Measurements from ENCODE around the gene RWDD4. TPM values are rescaled to one million over a fixed set of nuclear protein-coding genes. Genes with fewer than 3 reads are reported as not detected.

Gene RWDD4
- total and polyA plus RNA-seq, 7 donors, result 19.1 to 51.1 (median 31.8) TPM

DNA sequence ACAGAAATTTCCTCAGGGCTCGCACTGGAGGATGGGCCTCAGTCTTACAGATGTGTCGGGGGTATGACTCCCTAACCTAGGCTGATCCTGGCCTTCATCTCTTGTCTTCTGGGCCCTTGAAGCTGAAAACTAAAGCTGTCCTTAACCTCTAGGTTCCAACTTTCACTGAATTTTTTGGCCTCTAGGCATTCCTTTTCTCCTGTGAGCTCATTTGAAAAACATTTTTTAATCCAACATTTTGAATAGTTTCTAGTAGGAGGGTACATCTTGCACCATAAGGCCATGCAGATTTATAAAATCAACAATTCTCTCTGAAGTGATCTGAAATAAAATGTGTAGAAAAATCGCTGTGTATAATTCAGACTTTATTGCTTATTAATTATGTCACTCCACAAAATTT, 19.7 kb downstream of the RWDD4 start:
- ATAC-seq, result no peak
- intact Hi-C loops (cut with DNase I), result no loop called here

DNA sequence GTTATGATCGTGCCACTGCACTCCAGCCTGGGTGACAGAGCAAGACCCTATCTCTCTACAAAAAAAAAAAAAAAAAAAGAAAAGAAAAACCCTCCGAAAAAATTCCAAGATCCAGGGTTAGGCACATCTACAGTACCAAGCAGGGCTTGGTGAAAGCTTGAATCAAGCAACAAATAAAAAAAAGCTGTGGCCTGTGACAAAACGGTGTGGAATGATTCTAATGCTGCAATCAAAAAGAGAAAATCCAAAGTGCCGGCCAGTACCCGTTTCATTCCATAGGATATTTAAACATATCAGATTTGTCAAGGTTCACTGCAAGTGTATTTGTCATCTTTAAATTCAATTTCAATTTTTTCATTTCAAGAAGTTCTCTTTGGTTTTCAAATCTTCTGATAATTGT, 20.5 kb downstream of the RWDD4 start:
- intact Hi-C loops (cut with DNase I), result no loop called here
- no peak for ATAC-seq

More for the DNA sequence above, 19.7 kb downstream of the RWDD4 start:
- Histone ChIP-seq H3K27ac (no peak overlapping the region), H3K27me3 (ENCODE audit: insufficient read depth in 3 of 3, low read length in 2 of 3) (no peaks in the 10 kb centered on the region), H3K4me1 (no peaks in the 10 kb centered on the region), H3K36me3 (ENCODE audit: insufficient read depth in 1 of 2, low read depth in 1 of 2) (peaks cover 0 to 27% of the 10 kb centered on the region in 2 donors), H3K9me3 (no peaks in the 10 kb centered on the region), H3K4me3 (no peak overlapping the region)
- 73 to 82% (median 76%) methylated on average over 3 of the region's 3 CpGs for WGBS, 3 donors
- TF ChIP-seq, protein P1, sequence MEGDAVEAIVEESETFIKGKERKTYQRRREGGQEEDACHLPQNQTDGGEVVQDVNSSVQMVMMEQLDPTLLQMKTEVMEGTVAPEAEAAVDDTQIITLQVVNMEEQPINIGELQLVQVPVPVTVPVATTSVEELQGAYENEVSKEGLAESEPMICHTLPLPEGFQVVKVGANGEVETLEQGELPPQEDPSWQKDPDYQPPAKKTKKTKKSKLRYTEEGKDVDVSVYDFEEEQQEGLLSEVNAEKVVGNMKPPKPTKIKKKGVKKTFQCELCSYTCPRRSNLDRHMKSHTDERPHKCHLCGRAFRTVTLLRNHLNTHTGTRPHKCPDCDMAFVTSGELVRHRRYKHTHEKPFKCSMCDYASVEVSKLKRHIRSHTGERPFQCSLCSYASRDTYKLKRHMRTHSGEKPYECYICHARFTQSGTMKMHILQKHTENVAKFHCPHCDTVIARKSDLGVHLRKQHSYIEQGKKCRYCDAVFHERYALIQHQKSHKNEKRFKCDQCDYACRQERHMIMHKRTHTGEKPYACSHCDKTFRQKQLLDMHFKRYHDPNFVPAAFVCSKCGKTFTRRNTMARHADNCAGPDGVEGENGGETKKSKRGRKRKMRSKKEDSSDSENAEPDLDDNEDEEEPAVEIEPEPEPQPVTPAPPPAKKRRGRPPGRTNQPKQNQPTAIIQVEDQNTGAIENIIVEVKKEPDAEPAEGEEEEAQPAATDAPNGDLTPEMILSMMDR (IDR thresholded peaks at IDR 0.05), result no peak
- no peak for DNase-seq

DNA sequence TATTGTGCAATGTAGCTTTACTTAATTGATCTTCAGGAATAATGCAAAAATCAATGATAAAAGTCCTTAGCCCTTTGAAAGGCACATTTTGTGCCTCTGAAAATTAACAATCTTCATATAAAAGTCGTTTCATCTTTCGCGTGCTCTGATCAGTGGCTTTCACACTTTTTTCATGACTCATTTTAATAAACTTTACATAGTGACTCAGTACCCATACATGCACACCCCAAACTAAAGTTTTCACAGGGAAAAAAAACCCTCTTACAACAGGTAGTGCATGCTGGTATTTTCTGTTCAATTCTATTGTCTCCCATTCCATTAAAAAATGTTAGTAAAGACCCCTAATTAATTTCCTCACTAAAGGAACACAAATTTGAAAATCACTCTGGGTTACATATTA, 21.5 kb downstream of the RWDD4 start:
- TF ChIP-seq, protein P1 (IDR thresholded peaks at IDR 0.05), result no peak
- DNase-seq (no peak), ATAC-seq (no peak)
- Histone ChIP-seq H3K4me3 (no peak overlapping the region), H3K9me3 (no peaks in the 10 kb centered on the region), H3K36me3 (ENCODE audit: insufficient read depth in 1 of 2, low read depth in 1 of 2) (peaks cover 0 to 12% of the 10 kb centered on the region in 2 donors), H3K27me3 (ENCODE audit: insufficient read depth in 3 of 3, low read length in 2 of 3) (no peaks in the 10 kb centered on the region), H3K4me1 (no peaks in the 10 kb centered on the region), H3K27ac (no peak overlapping the region)
- 84 to 91% (median 88%) methylated on average over 3 of the region's 3 CpGs for WGBS, 3 donors
- intact Hi-C loops (cut with DNase I), result no loop called here

More for the DNA sequence above, 20.5 kb downstream of the RWDD4 start:
- no peaks in the 10 kb centered on the region for H3K27me3 ChIP-seq (ENCODE audit: insufficient read depth in 3 of 3, low read length in 2 of 3)
- 66 to 82% (median 78%) methylated on average over 5 of the region's 5 CpGs for WGBS, 3 donors
- H3K4me3 ChIP-seq, result no peak overlapping the region
- no peak overlapping the region for H3K27ac ChIP-seq
- H3K36me3 ChIP-seq (ENCODE audit: insufficient read depth in 1 of 2, low read depth in 1 of 2), result peaks cover 0 to 18% of the 10 kb centered on the region in 2 donors
- no peak for DNase-seq
- TF ChIP-seq, protein P1 (IDR thresholded peaks at IDR 0.05), result no peak
- no peaks in the 10 kb centered on the region for H3K9me3 ChIP-seq
- no peaks in the 10 kb centered on the region for H3K4me1 ChIP-seq

DNA sequence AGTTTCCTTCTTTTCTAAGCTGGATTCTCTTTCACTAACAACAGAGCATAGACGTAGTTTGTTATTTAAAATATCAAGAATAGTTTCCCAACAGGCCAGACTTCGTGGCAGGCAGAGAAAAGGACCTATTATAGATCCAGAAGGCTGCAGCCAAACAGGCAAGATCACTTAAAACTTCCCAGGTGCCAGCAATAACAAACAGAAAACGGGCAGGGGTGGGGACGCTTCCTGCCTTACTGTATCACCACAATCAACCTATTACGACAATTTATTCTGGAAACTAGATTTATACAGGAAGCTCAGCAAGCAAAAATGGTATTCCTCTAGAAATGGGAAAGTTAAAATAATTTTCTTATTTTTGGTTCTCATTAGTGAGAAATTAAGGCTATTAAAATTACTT, 22.1 kb downstream of the RWDD4 start:
- TF ChIP-seq, protein P1 (IDR thresholded peaks at IDR 0.05), result no peak
- intact Hi-C loops (cut with DNase I), result no loop called here
- Histone ChIP-seq H3K27me3 (ENCODE audit: insufficient read depth in 3 of 3, low read length in 2 of 3) (no peaks in the 10 kb centered on the region), H3K4me1 (no peaks in the 10 kb centered on the region), H3K27ac (no peak overlapping the region), H3K9me3 (no peaks in the 10 kb centered on the region), H3K4me3 (no peak overlapping the region), H3K36me3 (ENCODE audit: insufficient read depth in 1 of 2, low read depth in 1 of 2) (peaks cover 0 to 10% of the 10 kb centered on the region in 2 donors)
- 69 to 72% (median 70%) methylated on average over 5 of the region's 5 CpGs for WGBS, 3 donors
- no peak for ATAC-seq
- DNase-seq, result no peak

DNA sequence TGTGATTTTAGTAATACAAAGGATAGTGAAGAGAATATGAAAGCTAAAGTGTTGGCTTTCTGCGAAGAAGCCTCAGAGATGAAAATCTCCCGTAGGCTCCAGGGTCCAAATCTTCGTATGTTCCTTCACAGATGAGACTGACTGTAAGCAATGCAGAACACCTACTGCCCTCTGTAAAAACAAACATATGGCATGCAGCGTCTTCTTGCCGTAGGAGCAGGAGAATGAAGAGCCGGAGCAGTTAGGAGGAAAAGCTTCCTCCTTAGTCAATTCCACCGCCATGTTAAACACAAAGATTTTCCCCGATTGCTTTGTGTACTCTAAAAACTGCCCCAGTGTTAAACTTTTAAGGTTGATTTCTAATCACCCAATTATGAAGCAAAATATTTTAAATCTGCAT, 22.5 kb downstream of the RWDD4 start:
- Histone ChIP-seq H3K27me3 (ENCODE audit: insufficient read depth in 3 of 3, low read length in 2 of 3) (no peaks in the 10 kb centered on the region), H3K36me3 (ENCODE audit: insufficient read depth in 1 of 2, low read depth in 1 of 2) (peaks cover 0 to 6% of the 10 kb centered on the region in 2 donors), H3K9me3 (no peaks in the 10 kb centered on the region), H3K27ac (no peak overlapping the region), H3K4me3 (no peak overlapping the region), H3K4me1 (no peaks in the 10 kb centered on the region)
- TF ChIP-seq, protein P1 (IDR thresholded peaks at IDR 0.05), result no peak
- WGBS, 3 donors, result 90 to 94% (median 90%) methylated on average over 8 of the region's 8 CpGs
- DNase-seq, result no peak
- intact Hi-C loops (cut with DNase I), result no loop called here
- no peak for ATAC-seq

All from psoas muscle (tissue), 8 donors.